ENCODE data around the gene PHF5A.
"Not testable (repeated sequence)": the region's sequence is repeated elsewhere in the genome, so short reads cannot be mapped to it uniquely, and the experiment has no call there.

The PHF5A gene

GRCh38 chr22:41488076-41488475 is 19.6 kb upstream of the PHF5A start:
- no peak for DNase-seq (ENCODE audit: low spot score)

- DNase-seq (ENCODE audit: low spot score), result no peak
These were observed 18.8 kb upstream of the PHF5A start for GRCh38 chr22:41487037-41487935.

GRCh38 chr22:41485033-41485432 is 16.5 kb upstream of the PHF5A start:
- DNase-seq (ENCODE audit: low spot score), result no peak

GRCh38 chr22:41482319-41482935 is 13.9 kb upstream of the PHF5A start:
- no peak for DNase-seq (ENCODE audit: low spot score)

- no peak for DNase-seq (ENCODE audit: low spot score)
These were observed 13.4 kb upstream of the PHF5A start for GRCh38 chr22:41481925-41482318.

- DNase-seq (ENCODE audit: low spot score), result no peak
These were observed 12.8 kb upstream of the PHF5A start for GRCh38 chr22:41481131-41481830.

- no peak for DNase-seq (ENCODE audit: low spot score)
These were observed 11.9 kb upstream of the PHF5A start for GRCh38 chr22:41480397-41480735.

GRCh38 chr22:41479671-41480396 is 11.3 kb upstream of the PHF5A start:
- no peak for DNase-seq (ENCODE audit: low spot score)

- DNase-seq (ENCODE audit: low spot score), result no peak
These were observed 10.5 kb upstream of the PHF5A start for GRCh38 chr22:41478891-41479521.

GRCh38 chr22:41478473-41478872 is 10.0 kb upstream of the PHF5A start:
- no peak for DNase-seq (ENCODE audit: low spot score)

GRCh38 chr22:41474872-41475451 is 6.5 kb upstream of the PHF5A start:
- no peak for DNase-seq (ENCODE audit: low spot score)

- no peak for DNase-seq (ENCODE audit: low spot score)
These were observed 3.1 kb upstream of the PHF5A start for GRCh38 chr22:41471568-41471967.

- DNase-seq (ENCODE audit: low spot score), result no peak
These were observed 2.4 kb upstream of the PHF5A start for GRCh38 chr22:41470886-41471285.

- no peak for DNase-seq (ENCODE audit: low spot score)
These were observed 843 bp upstream of the PHF5A start for GRCh38 chr22:41469218-41469851.

GRCh38 chr22:41461901-41462300 is 6.6 kb downstream of the PHF5A start:
- no peak for DNase-seq (ENCODE audit: low spot score)

- DNase-seq (ENCODE audit: low spot score), result not testable (repeated sequence)
These were observed 8.4 kb downstream of the PHF5A start for GRCh38 chr22:41460071-41460470.

- DNase-seq (ENCODE audit: low spot score), result no peak
These were observed 9.1 kb downstream of the PHF5A start for GRCh38 chr22:41459431-41459830.

- DNase-seq (ENCODE audit: low spot score), result no peak
These were observed 10.2 kb downstream of the PHF5A start for GRCh38 chr22:41458161-41458728.

- DNase-seq (ENCODE audit: low spot score), result peak; percentile 97
These were observed 20.2 kb downstream of the PHF5A start for GRCh38 chr22:41448189-41448808.
